WTC11 (cell line): ENCODE measurements around the gene UBL4B. TPM values are rescaled to one million over a fixed set of nuclear protein-coding genes. Genes with fewer than 3 reads are reported as not detected.

Experiments
- ATAC-seq: fragments of 200-7000 bp; cut with Tn5 transposase; 2 replicates; pipeline ENCODE4 v1.10.0; 2021; ENCODE audit warnings: mild to moderate bottlenecking, moderate library complexity
- CTCF ChIA-PET: fragments of 300-600 bp; sonication (Branson Sonifier 250); formaldehyde crosslinking; loops from one replicate; lab custom pipeline; 2021; ENCODE audit warnings: antibody characterized with exemption; lab: Charles Lee
- POLR2A ChIA-PET: fragments of 350-600 bp; sonication (Branson Sonifier 250); formaldehyde crosslinking; loops from one replicate; lab custom pipeline; 2021; ENCODE audit warnings: antibody characterized with exemption; lab: Charles Lee
- DNase-seq: peaks from one replicate; pipeline ENCODE4 v3.0.0; 2021; ENCODE audit warnings: low spot score
- H3K27ac Mint-ChIP-seq: 2 replicates; pipeline ENCODE4 v1.8.0; 2021; ENCODE audit warnings: mixed read lengths
- H3K27me3 Mint-ChIP-seq: 2 replicates; pipeline ENCODE4 v1.8.0; 2021; ENCODE audit warnings: low read depth, mild to moderate bottlenecking, moderate library complexity, mixed read lengths
- H3K36me3 Mint-ChIP-seq: 2 replicates; pipeline ENCODE4 v1.8.0; 2021; ENCODE audit warnings: mixed read lengths
- H3K4me1 Mint-ChIP-seq: 2 replicates; pipeline ENCODE4 v1.8.0; 2022; ENCODE audit warnings: mixed read lengths
- H3K4me3 Mint-ChIP-seq: 2 replicates; pipeline ENCODE4 v1.8.0; 2021; ENCODE audit warnings: mild to moderate bottlenecking, moderate library complexity, mixed read lengths
- H3K9me3 Mint-ChIP-seq: 2 replicates; pipeline ENCODE4 v1.8.0; 2021; ENCODE audit warnings: mixed read lengths
- CREB1 ChIP-seq: sonication (generic); formaldehyde crosslinking; IDR thresholded peaks from 2 replicates; pipeline ENCODE4 v1.8.0; 2023; ENCODE audit warnings: mild to moderate bottlenecking, missing genetic modification reagents
- CREM ChIP-seq: sonication (generic); formaldehyde crosslinking; IDR thresholded peaks from 2 replicates; pipeline ENCODE4 v1.8.1; 2022; ENCODE audit warnings: mild to moderate bottlenecking, missing genetic modification reagents, moderate library complexity
- E2F1 ChIP-seq: sonication (generic); formaldehyde crosslinking; IDR thresholded peaks from 2 replicates; pipeline ENCODE4 v1.8.0; 2022; ENCODE audit warnings: mild to moderate bottlenecking, missing genetic modification reagents
- JAZF1 ChIP-seq: fragments of 250-450 bp; sonication (Bioruptor Pico); IDR thresholded peaks from 2 replicates; pipeline ENCODE4 v1.9.0; 2021; ENCODE audit warnings: moderate library complexity, mild to moderate bottlenecking, inconsistent platforms
- NR3C1 ChIP-seq: sonication (generic); formaldehyde crosslinking; conservative IDR thresholded peaks from 2 replicates; pipeline ENCODE4 v1.8.1; 2023; ENCODE audit warnings: low read depth, mild to moderate bottlenecking, missing genetic modification reagents
- PRRX2 ChIP-seq: fragments of 250-450 bp; sonication (Bioruptor Pico); IDR thresholded peaks from 2 replicates; pipeline ENCODE4 v1.8.0; 2021; ENCODE audit warnings: mild to moderate bottlenecking
- SMAD4 ChIP-seq: sonication (generic); formaldehyde crosslinking; IDR thresholded peaks from 2 replicates; pipeline ENCODE4 v1.8.0; 2022; ENCODE audit warnings: mild to moderate bottlenecking, missing genetic modification reagents
- ZNF121 ChIP-seq: sonication (generic); formaldehyde crosslinking; IDR thresholded peaks from 2 replicates; pipeline ENCODE4 v1.8.0; 2023; ENCODE audit warnings: missing genetic modification reagents
- ZNF138 ChIP-seq: sonication (generic); formaldehyde crosslinking; conservative IDR thresholded peaks from 2 replicates; pipeline ENCODE4 v1.8.1; 2022; ENCODE audit warnings: mild to moderate bottlenecking, moderate library complexity, missing genetic modification reagents
- ZSCAN18 ChIP-seq: fragments of 250-450 bp; sonication (Bioruptor Pico); IDR thresholded peaks from 2 replicates; pipeline ENCODE4 v2.1.2; 2022; ENCODE audit warnings: mild to moderate bottlenecking, moderate library complexity
- total RNA-seq: library from RNA; stranded (reverse); gene quantifications from 3 replicates; pipeline ENCODE4 v1.2.3, GENCODE V29; 2021
- TF ChIP-seq, protein P1 (sequence below): sonication (generic); formaldehyde crosslinking; IDR thresholded peaks from 2 replicates; pipeline ENCODE4 v1.8.0; 2022; ENCODE audit warnings: mild to moderate bottlenecking, missing genetic modification reagents
- TF ChIP-seq, protein P2 (sequence below): fragments of 250-450 bp; sonication (Bioruptor Pico); IDR thresholded peaks from 2 replicates; pipeline ENCODE4 v1.8.0; 2021; ENCODE audit warnings: mild to moderate bottlenecking
- TF ChIP-seq, protein P3 (sequence below): fragments of 200-600 bp; IDR thresholded peaks from 2 replicates; pipeline ENCODE4 v1.8.0; 2022; ENCODE audit warnings: antibody characterized with exemption
- TF ChIP-seq, protein P4 (sequence below): sonication (generic); formaldehyde crosslinking; IDR thresholded peaks from 2 replicates; pipeline ENCODE4 v1.8.1; 2023; ENCODE audit warnings: mild to moderate bottlenecking, missing genetic modification reagents, borderline replicate concordance
- TF ChIP-seq, protein P5 (sequence below): sonication (generic); formaldehyde crosslinking; IDR thresholded peaks from 2 replicates; pipeline ENCODE4 v1.8.0; 2022; ENCODE audit warnings: missing genetic modification reagents
- TF ChIP-seq, protein P6 (sequence below): sonication (generic); formaldehyde crosslinking; conservative IDR thresholded peaks from 2 replicates; pipeline ENCODE4 v1.8.1; 2023; ENCODE audit warnings: mild to moderate bottlenecking, low read depth, missing genetic modification reagents, moderate library complexity
- TF ChIP-seq, protein P7 (sequence below): sonication (generic); formaldehyde crosslinking; IDR thresholded peaks from 2 replicates; pipeline ENCODE4 v1.8.1; 2022; ENCODE audit warnings: low read depth, missing genetic modification reagents, borderline replicate concordance

Gene UBL4B
- total RNA-seq, 1 experiment from 2014 or later: 0.11 TPM

DNA sequence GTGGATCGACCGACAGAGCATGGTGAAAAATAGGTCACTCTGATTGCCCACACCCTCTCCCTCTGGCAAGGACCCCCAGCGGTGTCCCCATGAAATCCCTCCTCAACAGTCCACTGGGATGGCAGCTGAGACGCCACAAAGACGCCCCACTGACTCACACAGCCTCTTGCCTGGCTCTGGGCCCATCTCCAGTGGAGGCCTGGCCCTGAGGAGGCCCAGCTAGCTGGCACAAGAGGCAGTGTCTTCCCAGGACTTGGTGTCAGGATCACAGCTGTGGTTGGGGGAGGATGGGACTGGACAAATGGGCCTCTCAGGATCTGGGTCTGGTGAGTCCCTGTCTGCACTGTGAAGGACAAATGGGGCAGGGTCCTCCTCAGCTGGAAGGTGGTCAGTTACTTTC, 46.4 kb upstream of the UBL4B start:
- DNase-seq (no peak), ATAC-seq (no peak)
- peaks cover 2% of the 10 kb centered on the region; the same call in 1 of the 2 replicates for H3K36me3 Mint-ChIP-seq
- peaks cover 11% of the 10 kb centered on the region for H3K4me1 Mint-ChIP-seq
- POLR2A ChIA-PET: no interaction called here
- H3K9me3 Mint-ChIP-seq: no peaks in the 10 kb centered on the region
- CTCF ChIA-PET: interaction anchor here (1.2 to 2.6 kb wide), 10 partner anchors 12 to 426 kb away, joined by 3 to 20 read pairs (median 6); no protein-coding TSS in a partner anchor
- TF ChIP-seq, protein P1, sequence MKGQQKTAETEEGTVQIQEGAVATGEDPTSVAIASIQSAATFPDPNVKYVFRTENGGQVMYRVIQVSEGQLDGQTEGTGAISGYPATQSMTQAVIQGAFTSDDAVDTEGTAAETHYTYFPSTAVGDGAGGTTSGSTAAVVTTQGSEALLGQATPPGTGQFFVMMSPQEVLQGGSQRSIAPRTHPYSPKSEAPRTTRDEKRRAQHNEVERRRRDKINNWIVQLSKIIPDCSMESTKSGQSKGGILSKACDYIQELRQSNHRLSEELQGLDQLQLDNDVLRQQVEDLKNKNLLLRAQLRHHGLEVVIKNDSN (CRISPR knock-in tag): no peak
- TF ChIP-seq NR3C1 (CRISPR knock-in tag): no peak
- TF ChIP-seq CREM (CRISPR knock-in tag): no peak
- TF ChIP-seq ZNF121 (CRISPR knock-in tag): no peak
- no peak for TF ChIP-seq JAZF1
- TF ChIP-seq SMAD4 (CRISPR knock-in tag): no peak
- no peak for TF ChIP-seq E2F1
- TF ChIP-seq, protein P2, sequence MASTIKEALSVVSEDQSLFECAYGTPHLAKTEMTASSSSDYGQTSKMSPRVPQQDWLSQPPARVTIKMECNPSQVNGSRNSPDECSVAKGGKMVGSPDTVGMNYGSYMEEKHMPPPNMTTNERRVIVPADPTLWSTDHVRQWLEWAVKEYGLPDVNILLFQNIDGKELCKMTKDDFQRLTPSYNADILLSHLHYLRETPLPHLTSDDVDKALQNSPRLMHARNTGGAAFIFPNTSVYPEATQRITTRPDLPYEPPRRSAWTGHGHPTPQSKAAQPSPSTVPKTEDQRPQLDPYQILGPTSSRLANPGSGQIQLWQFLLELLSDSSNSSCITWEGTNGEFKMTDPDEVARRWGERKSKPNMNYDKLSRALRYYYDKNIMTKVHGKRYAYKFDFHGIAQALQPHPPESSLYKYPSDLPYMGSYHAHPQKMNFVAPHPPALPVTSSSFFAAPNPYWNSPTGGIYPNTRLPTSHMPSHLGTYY (CRISPR knock-in tag): no peak
- TF ChIP-seq, protein P3, sequence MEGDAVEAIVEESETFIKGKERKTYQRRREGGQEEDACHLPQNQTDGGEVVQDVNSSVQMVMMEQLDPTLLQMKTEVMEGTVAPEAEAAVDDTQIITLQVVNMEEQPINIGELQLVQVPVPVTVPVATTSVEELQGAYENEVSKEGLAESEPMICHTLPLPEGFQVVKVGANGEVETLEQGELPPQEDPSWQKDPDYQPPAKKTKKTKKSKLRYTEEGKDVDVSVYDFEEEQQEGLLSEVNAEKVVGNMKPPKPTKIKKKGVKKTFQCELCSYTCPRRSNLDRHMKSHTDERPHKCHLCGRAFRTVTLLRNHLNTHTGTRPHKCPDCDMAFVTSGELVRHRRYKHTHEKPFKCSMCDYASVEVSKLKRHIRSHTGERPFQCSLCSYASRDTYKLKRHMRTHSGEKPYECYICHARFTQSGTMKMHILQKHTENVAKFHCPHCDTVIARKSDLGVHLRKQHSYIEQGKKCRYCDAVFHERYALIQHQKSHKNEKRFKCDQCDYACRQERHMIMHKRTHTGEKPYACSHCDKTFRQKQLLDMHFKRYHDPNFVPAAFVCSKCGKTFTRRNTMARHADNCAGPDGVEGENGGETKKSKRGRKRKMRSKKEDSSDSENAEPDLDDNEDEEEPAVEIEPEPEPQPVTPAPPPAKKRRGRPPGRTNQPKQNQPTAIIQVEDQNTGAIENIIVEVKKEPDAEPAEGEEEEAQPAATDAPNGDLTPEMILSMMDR: no peak
- TF ChIP-seq PRRX2: no peak
- TF ChIP-seq, protein P4, sequence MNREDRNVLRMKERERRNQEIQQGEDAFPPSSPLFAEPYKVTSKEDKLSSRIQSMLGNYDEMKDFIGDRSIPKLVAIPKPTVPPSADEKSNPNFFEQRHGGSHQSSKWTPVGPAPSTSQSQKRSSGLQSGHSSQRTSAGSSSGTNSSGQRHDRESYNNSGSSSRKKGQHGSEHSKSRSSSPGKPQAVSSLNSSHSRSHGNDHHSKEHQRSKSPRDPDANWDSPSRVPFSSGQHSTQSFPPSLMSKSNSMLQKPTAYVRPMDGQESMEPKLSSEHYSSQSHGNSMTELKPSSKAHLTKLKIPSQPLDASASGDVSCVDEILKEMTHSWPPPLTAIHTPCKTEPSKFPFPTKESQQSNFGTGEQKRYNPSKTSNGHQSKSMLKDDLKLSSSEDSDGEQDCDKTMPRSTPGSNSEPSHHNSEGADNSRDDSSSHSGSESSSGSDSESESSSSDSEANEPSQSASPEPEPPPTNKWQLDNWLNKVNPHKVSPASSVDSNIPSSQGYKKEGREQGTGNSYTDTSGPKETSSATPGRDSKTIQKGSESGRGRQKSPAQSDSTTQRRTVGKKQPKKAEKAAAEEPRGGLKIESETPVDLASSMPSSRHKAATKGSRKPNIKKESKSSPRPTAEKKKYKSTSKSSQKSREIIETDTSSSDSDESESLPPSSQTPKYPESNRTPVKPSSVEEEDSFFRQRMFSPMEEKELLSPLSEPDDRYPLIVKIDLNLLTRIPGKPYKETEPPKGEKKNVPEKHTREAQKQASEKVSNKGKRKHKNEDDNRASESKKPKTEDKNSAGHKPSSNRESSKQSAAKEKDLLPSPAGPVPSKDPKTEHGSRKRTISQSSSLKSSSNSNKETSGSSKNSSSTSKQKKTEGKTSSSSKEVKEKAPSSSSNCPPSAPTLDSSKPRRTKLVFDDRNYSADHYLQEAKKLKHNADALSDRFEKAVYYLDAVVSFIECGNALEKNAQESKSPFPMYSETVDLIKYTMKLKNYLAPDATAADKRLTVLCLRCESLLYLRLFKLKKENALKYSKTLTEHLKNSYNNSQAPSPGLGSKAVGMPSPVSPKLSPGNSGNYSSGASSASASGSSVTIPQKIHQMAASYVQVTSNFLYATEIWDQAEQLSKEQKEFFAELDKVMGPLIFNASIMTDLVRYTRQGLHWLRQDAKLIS (CRISPR knock-in tag): no peak
- TF ChIP-seq, protein P5, sequence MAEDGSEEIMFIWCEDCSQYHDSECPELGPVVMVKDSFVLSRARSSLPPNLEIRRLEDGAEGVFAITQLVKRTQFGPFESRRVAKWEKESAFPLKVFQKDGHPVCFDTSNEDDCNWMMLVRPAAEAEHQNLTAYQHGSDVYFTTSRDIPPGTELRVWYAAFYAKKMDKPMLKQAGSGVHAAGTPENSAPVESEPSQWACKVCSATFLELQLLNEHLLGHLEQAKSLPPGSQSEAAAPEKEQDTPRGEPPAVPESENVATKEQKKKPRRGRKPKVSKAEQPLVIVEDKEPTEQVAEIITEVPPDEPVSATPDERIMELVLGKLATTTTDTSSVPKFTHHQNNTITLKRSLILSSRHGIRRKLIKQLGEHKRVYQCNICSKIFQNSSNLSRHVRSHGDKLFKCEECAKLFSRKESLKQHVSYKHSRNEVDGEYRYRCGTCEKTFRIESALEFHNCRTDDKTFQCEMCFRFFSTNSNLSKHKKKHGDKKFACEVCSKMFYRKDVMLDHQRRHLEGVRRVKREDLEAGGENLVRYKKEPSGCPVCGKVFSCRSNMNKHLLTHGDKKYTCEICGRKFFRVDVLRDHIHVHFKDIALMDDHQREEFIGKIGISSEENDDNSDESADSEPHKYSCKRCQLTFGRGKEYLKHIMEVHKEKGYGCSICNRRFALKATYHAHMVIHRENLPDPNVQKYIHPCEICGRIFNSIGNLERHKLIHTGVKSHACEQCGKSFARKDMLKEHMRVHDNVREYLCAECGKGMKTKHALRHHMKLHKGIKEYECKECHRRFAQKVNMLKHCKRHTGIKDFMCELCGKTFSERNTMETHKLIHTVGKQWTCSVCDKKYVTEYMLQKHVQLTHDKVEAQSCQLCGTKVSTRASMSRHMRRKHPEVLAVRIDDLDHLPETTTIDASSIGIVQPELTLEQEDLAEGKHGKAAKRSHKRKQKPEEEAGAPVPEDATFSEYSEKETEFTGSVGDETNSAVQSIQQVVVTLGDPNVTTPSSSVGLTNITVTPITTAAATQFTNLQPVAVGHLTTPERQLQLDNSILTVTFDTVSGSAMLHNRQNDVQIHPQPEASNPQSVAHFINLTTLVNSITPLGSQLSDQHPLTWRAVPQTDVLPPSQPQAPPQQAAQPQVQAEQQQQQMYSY (CRISPR knock-in tag): no peak
- TF ChIP-seq ZNF138 (CRISPR knock-in tag): no peak
- TF ChIP-seq, protein P6, sequence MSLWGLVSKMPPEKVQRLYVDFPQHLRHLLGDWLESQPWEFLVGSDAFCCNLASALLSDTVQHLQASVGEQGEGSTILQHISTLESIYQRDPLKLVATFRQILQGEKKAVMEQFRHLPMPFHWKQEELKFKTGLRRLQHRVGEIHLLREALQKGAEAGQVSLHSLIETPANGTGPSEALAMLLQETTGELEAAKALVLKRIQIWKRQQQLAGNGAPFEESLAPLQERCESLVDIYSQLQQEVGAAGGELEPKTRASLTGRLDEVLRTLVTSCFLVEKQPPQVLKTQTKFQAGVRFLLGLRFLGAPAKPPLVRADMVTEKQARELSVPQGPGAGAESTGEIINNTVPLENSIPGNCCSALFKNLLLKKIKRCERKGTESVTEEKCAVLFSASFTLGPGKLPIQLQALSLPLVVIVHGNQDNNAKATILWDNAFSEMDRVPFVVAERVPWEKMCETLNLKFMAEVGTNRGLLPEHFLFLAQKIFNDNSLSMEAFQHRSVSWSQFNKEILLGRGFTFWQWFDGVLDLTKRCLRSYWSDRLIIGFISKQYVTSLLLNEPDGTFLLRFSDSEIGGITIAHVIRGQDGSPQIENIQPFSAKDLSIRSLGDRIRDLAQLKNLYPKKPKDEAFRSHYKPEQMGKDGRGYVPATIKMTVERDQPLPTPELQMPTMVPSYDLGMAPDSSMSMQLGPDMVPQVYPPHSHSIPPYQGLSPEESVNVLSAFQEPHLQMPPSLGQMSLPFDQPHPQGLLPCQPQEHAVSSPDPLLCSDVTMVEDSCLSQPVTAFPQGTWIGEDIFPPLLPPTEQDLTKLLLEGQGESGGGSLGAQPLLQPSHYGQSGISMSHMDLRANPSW (CRISPR knock-in tag): no peak
- no peak for TF ChIP-seq CREB1
- TF ChIP-seq, protein P7, sequence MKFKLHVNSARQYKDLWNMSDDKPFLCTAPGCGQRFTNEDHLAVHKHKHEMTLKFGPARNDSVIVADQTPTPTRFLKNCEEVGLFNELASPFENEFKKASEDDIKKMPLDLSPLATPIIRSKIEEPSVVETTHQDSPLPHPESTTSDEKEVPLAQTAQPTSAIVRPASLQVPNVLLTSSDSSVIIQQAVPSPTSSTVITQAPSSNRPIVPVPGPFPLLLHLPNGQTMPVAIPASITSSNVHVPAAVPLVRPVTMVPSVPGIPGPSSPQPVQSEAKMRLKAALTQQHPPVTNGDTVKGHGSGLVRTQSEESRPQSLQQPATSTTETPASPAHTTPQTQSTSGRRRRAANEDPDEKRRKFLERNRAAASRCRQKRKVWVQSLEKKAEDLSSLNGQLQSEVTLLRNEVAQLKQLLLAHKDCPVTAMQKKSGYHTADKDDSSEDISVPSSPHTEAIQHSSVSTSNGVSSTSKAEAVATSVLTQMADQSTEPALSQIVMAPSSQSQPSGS (CRISPR knock-in tag): no peak
- no peak for TF ChIP-seq ZSCAN18 (CRISPR knock-in tag)
- H3K4me3 Mint-ChIP-seq: no peak overlapping the region
- no peak overlapping the region for H3K27ac Mint-ChIP-seq
- H3K27me3 Mint-ChIP-seq: peaks cover 65% of the 10 kb centered on the region
